Measurements from ENCODE around the gene CDK5R1. TPM values are rescaled to one million over a fixed set of nuclear protein-coding genes. Genes with fewer than 3 reads are reported as not detected.

The CDK5R1 gene
- total and polyA plus RNA-seq, 8 donors: 0.37 to 2.6 (median 1.8) TPM; not detected in 2

GRCh38 chr17:32453370-32453769, 33.4 kb upstream of the CDK5R1 start:
- WGBS, 5 donors: 91 to 98% (median 94%) methylated on average over 2 of the region's 2 CpGs
- no peaks in the 10 kb centered on the region for H3K4me1 ChIP-seq
- no peak for DNase-seq
- H3K27ac ChIP-seq: no peak overlapping the region
- intact Hi-C loops (cut with DNase I; ENCODE audit: low total_unique reads): no loop called here
- no peaks in the 10 kb centered on the region for H3K9me3 ChIP-seq
- H3K4me3 ChIP-seq: no peak overlapping the region
- no peaks in the 10 kb centered on the region for H3K27me3 ChIP-seq
- H3K36me3 ChIP-seq: peaks cover 48 to 100% (median 99%) of the 10 kb centered on the region in 4 donors
- TF ChIP-seq POLR2A (IDR thresholded peaks at IDR 0.05) (no peak), EP300 (IDR thresholded peaks at IDR 0.05) (no peak)

DNA sequence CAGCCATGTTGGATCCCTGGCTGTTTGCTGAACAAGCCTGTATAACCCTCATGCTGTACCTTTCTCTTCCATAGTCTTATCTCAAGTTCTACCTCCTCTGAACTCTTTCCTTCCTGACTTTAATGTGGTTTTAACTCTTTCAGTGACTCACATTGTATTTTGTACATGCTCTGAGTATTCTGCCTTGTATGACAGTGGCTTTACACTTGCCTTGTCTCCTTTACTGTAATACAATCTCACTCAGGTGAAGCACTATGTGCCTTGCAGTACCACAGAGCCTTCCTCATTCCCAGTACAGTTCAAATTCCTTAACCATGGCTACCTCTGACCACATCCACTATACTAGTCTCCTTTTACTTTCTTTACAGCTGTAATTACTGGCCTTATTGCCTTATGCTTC, 28.4 kb upstream of the CDK5R1 start:
- no peak overlapping the region for H3K27ac ChIP-seq
- no peaks in the 10 kb centered on the region for H3K27me3 ChIP-seq
- intact Hi-C loops (cut with DNase I; ENCODE audit: low total_unique reads): no loop called here
- TF ChIP-seq EP300 (IDR thresholded peaks at IDR 0.05) (no peak), POLR2A (IDR thresholded peaks at IDR 0.05) (no peak), POLR2AphosphoS5 (IDR thresholded peaks at IDR 0.05) (no peak)
- TF ChIP-seq, protein P1, sequence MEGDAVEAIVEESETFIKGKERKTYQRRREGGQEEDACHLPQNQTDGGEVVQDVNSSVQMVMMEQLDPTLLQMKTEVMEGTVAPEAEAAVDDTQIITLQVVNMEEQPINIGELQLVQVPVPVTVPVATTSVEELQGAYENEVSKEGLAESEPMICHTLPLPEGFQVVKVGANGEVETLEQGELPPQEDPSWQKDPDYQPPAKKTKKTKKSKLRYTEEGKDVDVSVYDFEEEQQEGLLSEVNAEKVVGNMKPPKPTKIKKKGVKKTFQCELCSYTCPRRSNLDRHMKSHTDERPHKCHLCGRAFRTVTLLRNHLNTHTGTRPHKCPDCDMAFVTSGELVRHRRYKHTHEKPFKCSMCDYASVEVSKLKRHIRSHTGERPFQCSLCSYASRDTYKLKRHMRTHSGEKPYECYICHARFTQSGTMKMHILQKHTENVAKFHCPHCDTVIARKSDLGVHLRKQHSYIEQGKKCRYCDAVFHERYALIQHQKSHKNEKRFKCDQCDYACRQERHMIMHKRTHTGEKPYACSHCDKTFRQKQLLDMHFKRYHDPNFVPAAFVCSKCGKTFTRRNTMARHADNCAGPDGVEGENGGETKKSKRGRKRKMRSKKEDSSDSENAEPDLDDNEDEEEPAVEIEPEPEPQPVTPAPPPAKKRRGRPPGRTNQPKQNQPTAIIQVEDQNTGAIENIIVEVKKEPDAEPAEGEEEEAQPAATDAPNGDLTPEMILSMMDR (IDR thresholded peaks at IDR 0.05): no peak
- H3K36me3 ChIP-seq: peaks cover 55 to 95% (median 94%) of the 10 kb centered on the region in 4 donors
- no peak for DNase-seq
- no peak overlapping the region for H3K4me3 ChIP-seq
- H3K4me1 ChIP-seq: no peaks in the 10 kb centered on the region
- no peaks in the 10 kb centered on the region for H3K9me3 ChIP-seq

- TF ChIP-seq POLR2AphosphoS5 (IDR thresholded peaks at IDR 0.05): no peak
- TF ChIP-seq EP300 (IDR thresholded peaks at IDR 0.05): no peak
- TF ChIP-seq, protein P1 (IDR thresholded peaks at IDR 0.05): no peak
- no peak for TF ChIP-seq POLR2A (IDR thresholded peaks at IDR 0.05)
- H3K4me3 ChIP-seq: no peak overlapping the region
- WGBS, 5 donors: 93 to 94% (median 93%) methylated on average over 4 of the region's 4 CpGs
- intact Hi-C loops (cut with DNase I; ENCODE audit: low total_unique reads): no loop called here
- no peaks in the 10 kb centered on the region for H3K27me3 ChIP-seq
- peaks cover 54 to 95% (median 94%) of the 10 kb centered on the region in 4 donors for H3K36me3 ChIP-seq
- no peak overlapping the region for H3K27ac ChIP-seq
- DNase-seq: no peak
- no peaks in the 10 kb centered on the region for H3K9me3 ChIP-seq
- no peaks in the 10 kb centered on the region for H3K4me1 ChIP-seq
These were observed 26.7 kb upstream of the CDK5R1 start for GRCh38 chr17:32460054-32460453.

GRCh38 chr17:32461498-32461852, 25.3 kb upstream of the CDK5R1 start:
- H3K4me1 ChIP-seq: no peaks in the 10 kb centered on the region
- intact Hi-C loops (cut with DNase I; ENCODE audit: low total_unique reads): no loop called here
- H3K9me3 ChIP-seq: no peaks in the 10 kb centered on the region
- no peak for DNase-seq
- TF ChIP-seq POLR2A (IDR thresholded peaks at IDR 0.05) (no peak), EP300 (IDR thresholded peaks at IDR 0.05) (no peak), POLR2AphosphoS5 (IDR thresholded peaks at IDR 0.05) (no peak)
- TF ChIP-seq, protein P1 (IDR thresholded peaks at IDR 0.05): no peak
- 68 to 74% (median 71%) methylated on average over 4 of the region's 4 CpGs for WGBS, 5 donors
- no peaks in the 10 kb centered on the region for H3K27me3 ChIP-seq
- no peak overlapping the region for H3K4me3 ChIP-seq
- no peak overlapping the region for H3K27ac ChIP-seq
- peaks cover 61 to 95% (median 94%) of the 10 kb centered on the region in 4 donors for H3K36me3 ChIP-seq

DNA sequence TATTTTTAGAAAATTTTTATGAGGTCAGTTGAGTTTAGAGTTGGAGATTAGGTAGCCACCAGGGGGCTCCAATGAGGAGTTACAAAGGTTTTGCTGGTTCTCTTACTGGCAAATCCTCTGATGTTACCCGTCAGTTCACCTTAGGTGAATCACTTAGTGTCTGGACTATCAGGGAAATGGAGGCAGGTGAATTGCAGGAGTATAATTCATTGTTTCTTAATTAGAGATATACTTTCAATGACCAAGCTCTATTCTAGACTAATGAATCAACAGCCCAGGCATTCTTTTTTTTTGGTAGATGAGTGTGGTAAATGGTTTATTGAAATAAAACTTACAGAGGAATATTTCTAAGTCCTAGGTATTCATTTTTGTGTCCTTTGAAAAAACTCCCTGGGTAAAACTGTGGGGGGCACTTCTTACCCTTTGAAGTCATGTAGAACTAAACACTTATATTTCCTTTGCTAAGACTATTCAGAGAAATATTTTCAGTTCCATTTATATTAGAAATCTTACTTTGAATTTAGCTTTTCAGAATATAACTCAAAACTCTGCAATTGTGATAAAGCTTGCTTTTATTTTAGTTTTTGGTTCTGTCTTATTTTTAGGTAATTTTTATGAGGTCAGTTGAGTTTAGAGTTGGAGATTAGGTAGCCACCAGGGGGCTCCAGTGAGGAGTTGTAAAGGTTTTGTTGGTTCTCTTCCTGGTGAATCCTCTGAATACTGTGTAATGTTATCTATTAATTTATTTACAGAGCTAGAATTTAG, 24.8 kb upstream of the CDK5R1 start:
- DNase-seq: peak; percentile 51 to 72
- TF ChIP-seq POLR2A (IDR thresholded peaks at IDR 0.05): no peak
- no peak for TF ChIP-seq POLR2AphosphoS5 (IDR thresholded peaks at IDR 0.05)
- TF ChIP-seq, protein P1 (IDR thresholded peaks at IDR 0.05): peak in 3 of 7 experiments; percentile 28 to 40 (median 40)
- no peak for TF ChIP-seq EP300 (IDR thresholded peaks at IDR 0.05)
- Histone ChIP-seq H3K4me1 (no peaks in the 10 kb centered on the region), H3K27me3 (no peaks in the 10 kb centered on the region), H3K36me3 (peaks cover 65 to 95% (median 94%) of the 10 kb centered on the region in 4 donors), H3K9me3 (no peaks in the 10 kb centered on the region), H3K4me3 (no peak overlapping the region), H3K27ac (no peak overlapping the region)
- 44 to 69% (median 54%) methylated on average over 1 of the region's 1 CpG for WGBS, 5 donors
- intact Hi-C loops (cut with DNase I; ENCODE audit: low total_unique reads): no loop called here

All from stomach (tissue), 9 donors.